Left colon (tissue), 2 donors: ENCODE measurements around the gene LAMTOR1. TPM values are rescaled to one million over a fixed set of nuclear protein-coding genes. Genes with fewer than 3 reads are reported as not detected.

Experiments used
- ATAC-seq: fragments of 200-7000 bp; cut with Tn5 transposase; one replicate; pipeline ENCODE4 v1.9.1; 2020; ENCODE audit warnings: mild to moderate bottlenecking, moderate library complexity
- DNase-seq, 2 donors: peaks; one replicate each; pipeline ENCODE4 v3.0.0-alpha.2; 2020
- intact Hi-C, 2 donors: fragments of 100-400 bp; cut with DNase I in 1 of 2; cut with micrococcal nuclease in 1 of 2; formaldehyde crosslinking; loops; one replicate each; pipeline versions ENCODE4 v1.11.2 to v1.14.0; 2022; cut with DNase I, micrococcal nuclease
- microRNA-seq, 2 donors: library from miRNA; unstranded; fragments of <30 nt; microRNA quantifications; one replicate each; pipeline versions ENCODE4 v1.1.0 to v1.2.0, GENCODE V29; 2020
- total RNA-seq, 2 donors: library from RNA; stranded (reverse); fragmentation: NEBNext Ultra II Directional; extraction: Animal tissue kit (Norgen Biotek cat#: 25700); gene quantifications; one replicate each; pipeline ENCODE4 v1.2.1, GENCODE V29; 2021
- donor health status: DM: no; HTN: no; CAD: no.
- donor health status: DM: yes; HTN: yes; CAD: no.

LAMTOR1 gene
- total RNA-seq, 2 donors from 2014 or later = 96.8 to 102 TPM

GRCh38 chr11:72066855-72067254 is 36.2 kb downstream of the LAMTOR1 start:
- intact Hi-C loops = no loop called here
- ATAC-seq (peak; percentile 77), DNase-seq (no peak)

GRCh38 chr11:72061739-72062396 is 41.2 kb downstream of the LAMTOR1 start:
- intact Hi-C loops = no loop called here
- ATAC-seq = no peak
- no peak for DNase-seq

GRCh38 chr11:72058416-72059034 is 44.6 kb downstream of the LAMTOR1 start:
- no peak for ATAC-seq
- no peak for DNase-seq
- intact Hi-C loops = no loop called here

GRCh38 chr11:72048766-72049460 is 54.2 kb downstream of the LAMTOR1 start:
- DNase-seq = no peak
- intact Hi-C loops = no loop called here
- ATAC-seq = no peak

Small RNA genes within 50 kb of the gene (microRNA-seq; reads per million reads assigned to microRNA genes)
- 0 to 2.7 reads per million in 2 donors for gene MIR3165

Other genes with a start within 250 kb of the LAMTOR1 start
- gene DEFB131B, start 224.8 kb downstream of the LAMTOR1 start, total RNA-seq = not detected
- gene XNDC1N, start 174.7 kb downstream of the LAMTOR1 start, total RNA-seq = 10 to 100 TPM in 1 of 2 donors, 1 to 10 TPM in 1; 7.5 to 12.5 TPM
- gene RNF121, start 174.3 kb downstream of the LAMTOR1 start, total RNA-seq = 10 to 100 TPM; 29.5 to 39.5 TPM
- gene IL18BP, start 104.4 kb downstream of the LAMTOR1 start, total RNA-seq = 10 to 100 TPM in 1 of 2 donors, 1 to 10 TPM in 1; 8.0 to 10.6 TPM
- 100 to 1,000 TPM; 157 to 183 TPM for gene NUMA1, start 22.8 kb downstream of the LAMTOR1 start, total RNA-seq
- gene LRRC51, start 22.4 kb downstream of the LAMTOR1 start, total RNA-seq = 10 to 100 TPM in 1 of 2 donors, 1 to 10 TPM in 1; 8.0 to 10.1 TPM
- gene TOMT, start 2.6 kb upstream of the LAMTOR1 start, total RNA-seq = not detected
- gene ANAPC15, start 9.4 kb upstream of the LAMTOR1 start, total RNA-seq = 10 to 100 TPM; 44.2 to 49.8 TPM
- gene FOLR3, start 32.4 kb upstream of the LAMTOR1 start, total RNA-seq = not detected
- gene FOLR1, start 88.8 kb upstream of the LAMTOR1 start, total RNA-seq = not detected
- 10 to 100 TPM in 1 of 2 donors, 1 to 10 TPM in 1; 4.8 to 23.5 TPM for gene FOLR2, start 113.5 kb upstream of the LAMTOR1 start, total RNA-seq
- gene INPPL1, start 121.5 kb upstream of the LAMTOR1 start, total RNA-seq = 100 to 1,000 TPM; 120 to 142 TPM
- gene PHOX2A, start 140.9 kb upstream of the LAMTOR1 start, total RNA-seq = under 1 TPM; 0.61 to 0.89 TPM